DMS53 treated with DMSO at 0.1 percent for 48 hours (cell line): ENCODE results near the gene TBCC.

Source experiments
- DNase-seq: peaks from one replicate; lab custom pipeline; 2025; ENCODE audit not compliant: unreplicated experiment; lab: John Stamatoyannopoulos, UW

TBCC gene

DNA sequence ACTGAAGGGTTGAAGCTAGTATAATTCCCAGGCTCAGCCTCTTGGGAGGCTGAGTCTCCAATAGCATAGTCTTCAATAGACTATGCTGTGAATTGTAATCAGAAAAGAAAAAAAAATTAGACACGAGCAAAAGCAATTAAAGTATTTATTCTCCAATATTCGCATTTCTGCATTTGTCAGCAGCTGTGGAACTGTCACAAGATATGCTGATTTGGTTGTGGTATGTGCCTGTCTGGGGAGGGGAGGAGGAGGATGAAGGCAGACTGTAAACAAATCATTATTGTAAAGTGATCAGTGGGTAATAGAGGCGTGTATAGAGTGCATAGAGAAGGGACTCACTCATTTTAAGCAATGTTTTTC lies 25.8 kb upstream of the TBCC start:
- no peak for DNase-seq

DNA sequence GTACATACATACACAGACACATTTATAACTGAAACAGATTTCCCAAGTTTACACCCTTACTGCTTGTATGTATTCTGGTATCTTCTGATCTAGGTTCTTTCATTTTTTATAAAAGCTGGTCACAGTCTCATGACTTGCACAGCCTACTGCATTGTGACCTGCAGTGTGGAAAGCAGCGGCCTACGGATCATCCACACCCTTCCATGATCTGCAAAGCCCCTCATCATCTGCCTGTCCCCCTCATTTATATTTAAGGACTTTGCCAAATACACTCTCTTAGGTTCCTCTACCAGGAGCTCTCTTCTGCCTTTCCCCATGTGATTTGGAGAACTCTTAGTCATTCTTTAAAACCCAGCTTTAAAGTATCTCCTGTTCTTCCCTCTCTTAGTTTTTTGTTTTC lies 23.9 kb upstream of the TBCC start:
- no peak for DNase-seq

DNA sequence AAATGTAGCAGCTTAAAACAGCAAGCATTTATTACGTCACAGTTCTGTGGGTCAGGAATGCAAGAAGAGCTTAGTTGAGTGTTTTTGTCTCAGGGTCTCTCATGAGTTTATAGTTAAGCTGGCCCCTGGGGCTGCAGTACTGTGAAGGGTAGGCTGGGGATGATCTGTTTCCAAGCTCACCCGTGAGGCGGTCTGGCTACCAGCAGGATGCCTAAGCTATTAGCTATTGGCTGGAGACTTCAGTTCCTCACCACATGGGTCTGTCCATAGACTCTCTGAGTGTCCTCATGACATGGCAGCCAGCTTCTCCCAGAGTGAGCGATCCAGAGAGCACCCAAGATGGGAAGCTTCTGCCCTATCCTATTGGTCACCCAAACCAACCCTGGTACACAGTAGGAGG lies 23.1 kb upstream of the TBCC start:
- DNase-seq, result no peak

- DNase-seq, result no peak
These were observed 20.3 kb upstream of the TBCC start for GRCh38 chr6:42766163-42766670.

GRCh38 chr6:42764911-42765648 lies 19.2 kb upstream of the TBCC start:
- no peak for DNase-seq

DNA sequence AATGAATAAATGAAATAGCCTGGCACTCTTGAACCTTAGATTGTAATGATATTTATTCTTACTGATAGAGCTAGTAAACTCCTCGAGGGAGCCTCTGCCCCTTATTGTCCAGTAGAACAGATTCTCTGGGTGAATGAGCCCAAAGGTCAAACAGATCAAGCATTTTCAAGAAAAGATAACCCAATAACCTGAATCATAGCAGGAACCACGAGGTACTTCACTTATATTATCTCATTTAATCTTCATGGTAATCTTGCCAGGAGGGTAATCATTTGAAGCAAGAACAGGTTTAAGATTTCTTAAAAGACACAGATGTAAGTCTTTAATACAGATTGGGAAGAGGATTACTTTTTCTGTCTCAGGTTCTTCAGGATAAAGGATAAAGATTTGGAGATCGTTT lies 17.0 kb upstream of the TBCC start:
- no peak for DNase-seq

GRCh38 chr6:42762426-42762859 lies 16.5 kb upstream of the TBCC start:
- DNase-seq, result no peak

DNA sequence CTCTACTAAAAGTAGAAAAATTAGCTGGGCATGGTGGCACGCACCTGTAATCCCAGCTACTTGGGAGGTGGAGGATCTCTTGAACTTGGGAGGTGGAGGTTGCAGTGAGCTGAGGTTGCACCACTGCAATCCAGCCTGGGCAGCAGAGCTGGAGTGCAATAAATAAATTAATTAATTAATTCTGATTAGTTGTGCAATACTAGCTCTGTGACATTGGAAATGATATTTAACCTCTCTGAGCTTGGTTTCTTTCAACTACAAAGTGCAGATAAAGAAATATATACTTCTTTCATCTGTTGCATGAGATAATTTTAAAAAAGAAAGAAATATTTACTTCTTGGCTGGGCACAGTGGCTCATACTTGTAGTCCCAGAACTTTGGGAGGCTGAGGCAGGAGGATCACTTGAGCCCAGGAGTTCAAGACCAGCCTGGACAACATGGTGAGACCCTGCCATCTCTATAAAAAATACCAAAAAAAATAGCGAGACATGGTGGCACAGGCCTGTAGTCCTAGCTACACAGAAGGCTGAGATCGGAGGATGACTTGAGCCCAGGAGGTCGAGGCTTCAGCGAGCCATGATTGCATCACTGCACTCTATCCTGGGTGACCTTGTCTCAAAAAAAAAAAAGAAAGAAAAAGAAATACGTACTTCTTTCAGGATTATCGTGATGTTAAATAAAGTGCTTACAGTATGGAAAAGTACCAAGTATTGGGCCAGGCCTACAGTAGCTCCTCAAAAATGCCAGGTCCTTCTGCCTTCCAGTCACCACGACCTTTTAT lies 15.6 kb upstream of the TBCC start:
- DNase-seq, result no peak

- no peak for DNase-seq
These were observed 13.0 kb upstream of the TBCC start for GRCh38 chr6:42758756-42759430.

- no peak for DNase-seq
These were observed 10.8 kb upstream of the TBCC start for GRCh38 chr6:42756722-42757121.

DNA sequence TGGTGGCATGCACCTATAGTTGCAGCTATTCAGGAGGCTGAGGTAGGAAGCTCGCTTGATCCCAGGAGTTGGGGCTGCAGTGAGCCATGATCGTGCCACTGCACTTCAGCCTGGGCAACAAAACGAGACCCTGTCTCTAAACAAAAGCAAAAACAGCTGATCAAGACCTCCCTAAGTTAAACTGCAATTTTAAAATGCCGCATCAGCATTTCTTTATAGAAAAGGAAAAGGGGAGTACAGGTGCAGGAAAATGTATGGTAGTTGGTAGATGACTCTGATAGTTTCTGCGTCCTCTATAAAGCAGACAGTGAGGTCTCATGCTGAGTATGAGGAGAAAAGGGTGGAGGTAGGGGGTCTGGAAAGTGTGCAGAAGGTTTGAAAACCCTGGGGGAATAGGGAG lies 8.9 kb upstream of the TBCC start:
- DNase-seq, result no peak

- DNase-seq, result no peak
These were observed 5.2 kb upstream of the TBCC start for GRCh38 chr6:42751055-42751454.

- no peak for DNase-seq
These were observed 2.4 kb upstream of the TBCC start for GRCh38 chr6:42748203-42748898.

DNA sequence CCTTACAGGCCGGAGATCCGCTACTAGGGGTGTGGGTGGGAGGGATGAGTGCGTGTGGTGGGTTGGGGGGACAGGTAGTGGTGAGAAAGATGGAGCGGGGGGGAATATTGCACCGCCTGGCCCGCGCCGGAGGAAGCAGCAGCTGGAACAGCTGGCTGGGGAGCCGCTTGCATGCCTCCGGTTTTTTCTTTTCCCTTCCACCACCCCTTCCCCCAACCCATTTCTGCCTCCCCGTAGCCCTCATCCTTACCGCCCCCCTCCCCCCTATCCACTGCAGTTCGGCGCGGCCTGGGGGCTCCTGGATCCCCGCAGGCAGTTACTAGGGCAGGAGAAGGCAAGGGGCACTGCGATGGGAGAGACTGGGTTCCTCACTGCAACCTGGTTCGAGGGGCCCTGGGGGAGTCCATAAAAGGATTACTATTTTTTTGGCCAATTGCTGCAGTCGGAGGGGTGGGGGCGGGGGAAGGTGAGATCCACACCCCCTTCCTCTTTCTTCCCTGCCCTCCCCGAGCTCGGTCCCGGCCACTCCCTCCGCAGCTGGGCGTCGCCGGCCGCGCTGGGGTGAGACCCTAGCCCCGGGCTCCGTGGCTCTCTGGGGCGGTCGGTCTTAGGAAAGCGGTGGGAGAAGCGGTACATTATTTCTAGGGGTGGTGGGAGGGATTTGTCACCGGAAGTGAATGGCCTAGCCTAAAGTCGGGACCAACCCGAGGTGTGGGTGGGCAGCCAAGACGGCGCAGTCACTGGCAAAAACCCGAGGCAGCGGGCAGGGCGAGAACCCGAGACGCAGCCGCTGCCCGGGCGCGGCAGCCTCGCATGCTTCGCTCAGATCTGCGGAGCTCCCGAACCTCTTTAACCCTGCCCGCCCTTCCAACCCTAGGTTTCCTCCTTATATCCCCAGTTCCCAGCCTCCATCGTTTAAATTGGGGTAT lies 824 bp upstream of the TBCC start:
- DNase-seq, result peak; percentile 66

DNA sequence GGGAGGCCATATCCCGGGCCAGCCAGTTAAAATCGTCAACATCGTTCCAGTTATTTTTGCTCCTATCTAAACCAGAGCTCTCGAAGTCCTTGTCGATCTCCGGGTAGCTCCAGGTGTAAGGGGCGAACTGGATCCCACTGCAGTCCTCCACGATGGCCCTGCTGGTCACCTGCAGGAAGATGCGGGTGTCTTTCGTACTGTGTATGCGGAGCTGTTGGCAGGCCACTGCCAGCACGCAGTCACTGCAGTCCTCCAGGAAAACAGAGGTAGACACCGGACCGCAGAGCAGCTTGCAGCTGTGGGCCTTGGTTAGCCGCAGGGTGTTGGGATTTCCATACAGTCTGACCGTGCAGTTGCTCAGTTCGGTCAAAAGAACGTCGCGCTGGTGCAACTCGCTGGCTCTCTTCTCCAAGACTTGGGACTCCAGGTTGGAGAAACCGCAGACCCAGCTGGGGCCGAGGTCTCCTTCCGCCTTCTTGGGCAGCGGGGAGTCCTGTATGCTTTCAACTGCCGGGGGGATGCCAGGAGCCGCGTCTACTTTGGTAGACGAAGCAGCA lies 742 bp downstream of the TBCC start:
- no peak for DNase-seq

DNA sequence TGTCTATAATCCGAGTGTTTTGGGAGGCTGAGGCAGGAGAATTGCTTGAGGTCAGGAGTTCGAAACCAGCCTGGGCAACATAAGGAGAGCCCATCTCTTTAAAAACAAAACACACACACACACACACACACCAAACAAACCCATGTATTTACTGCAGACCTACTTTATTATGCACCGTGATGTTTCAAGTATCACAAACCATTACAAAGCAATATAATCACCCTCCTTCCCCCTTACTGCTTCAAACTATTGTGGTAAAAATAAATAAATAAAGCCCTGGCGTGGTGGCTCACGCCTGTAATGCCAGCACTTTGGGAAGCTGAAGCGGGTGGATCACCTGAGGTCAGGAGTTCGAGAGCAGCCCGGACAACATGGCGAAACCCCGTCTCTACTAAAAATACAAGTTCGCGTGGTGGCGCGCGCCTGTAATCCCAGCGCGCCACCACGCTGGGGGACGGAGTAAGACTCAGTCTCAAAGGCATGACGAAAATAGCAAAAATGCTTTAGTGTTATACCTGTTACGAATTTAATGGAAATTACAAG lies 1.5 kb downstream of the TBCC start:
- DNase-seq, result no peak

DNA sequence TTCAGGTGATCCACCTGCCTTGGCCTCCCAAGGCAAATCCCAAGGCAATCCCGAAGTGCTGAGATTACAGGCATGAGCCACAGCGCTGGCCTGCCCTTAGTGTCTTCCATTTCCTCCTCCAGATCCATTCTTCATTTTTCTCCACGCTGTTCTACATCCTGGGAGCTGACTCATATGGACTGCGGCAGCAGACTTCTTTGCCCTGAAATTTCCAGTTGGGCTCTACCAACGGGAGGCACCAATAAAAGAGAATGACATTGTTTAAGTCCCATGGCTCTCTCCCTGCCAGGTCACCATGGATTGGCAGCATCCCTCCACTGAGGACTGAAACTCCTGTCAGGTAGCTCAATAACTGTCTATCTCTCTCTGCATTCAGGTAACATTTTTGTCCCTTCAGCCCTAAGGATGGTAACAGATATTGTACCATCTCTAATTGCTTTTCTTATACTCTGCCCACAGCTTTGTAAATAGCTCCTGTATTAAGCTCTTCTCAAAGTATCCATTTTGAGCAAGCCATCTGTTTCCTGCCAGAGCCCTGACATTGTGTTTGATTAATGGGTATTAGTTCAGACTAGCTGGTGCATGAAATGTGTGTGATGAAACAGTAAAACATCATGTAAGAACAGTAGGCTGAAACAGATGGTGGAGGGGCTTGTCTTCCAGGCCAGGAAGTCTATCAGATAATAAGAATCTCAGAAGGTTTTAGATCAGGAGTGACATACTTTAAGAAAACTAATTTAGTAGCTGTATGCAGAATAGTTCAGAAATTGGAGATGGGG lies 3.6 kb downstream of the TBCC start:
- DNase-seq, result peak; percentile 70

DNA sequence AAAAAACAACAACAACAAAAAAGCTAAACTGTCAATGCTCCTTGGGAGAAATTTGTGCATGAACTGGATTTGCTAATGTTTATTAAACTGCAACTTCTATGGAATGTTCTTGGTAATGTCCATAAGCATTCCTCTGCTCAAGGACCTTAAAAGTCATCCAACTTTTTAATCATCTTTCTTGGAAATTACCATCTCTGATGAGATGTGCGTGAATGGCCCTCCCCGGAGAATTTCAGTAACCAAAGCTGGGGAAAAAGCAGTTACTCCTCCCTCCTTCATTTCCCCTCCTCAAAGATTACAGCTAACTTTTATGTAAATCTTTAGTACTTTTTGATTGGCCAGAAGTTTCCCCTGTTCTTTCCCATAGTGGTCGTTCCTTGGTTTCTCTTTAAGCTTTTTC lies 5.2 kb downstream of the TBCC start:
- DNase-seq, result no peak

DNA sequence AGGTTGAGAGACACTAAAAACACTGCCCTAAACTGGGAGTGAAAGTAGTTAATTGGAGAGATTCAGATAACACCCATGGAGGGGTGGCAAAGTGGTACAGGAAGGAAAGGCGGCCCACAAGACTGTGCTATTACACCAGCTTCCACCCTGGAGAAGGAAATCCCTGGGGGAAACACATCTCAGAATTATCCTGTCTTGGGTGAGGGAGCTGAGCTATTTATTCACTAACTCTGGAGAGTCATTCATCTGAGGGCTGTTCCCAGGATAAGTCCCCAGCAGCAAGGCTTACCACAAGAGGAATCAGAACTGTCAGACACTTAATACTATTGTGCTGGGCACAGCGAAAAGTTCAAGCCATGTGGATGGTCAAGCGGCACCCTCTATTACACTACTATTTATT lies 9.9 kb downstream of the TBCC start:
- no peak for DNase-seq
